Sigmoid colon (tissue), 7 donors: ENCODE data around the gene FAM168A. TPM values are rescaled to one million over a fixed set of nuclear protein-coding genes. Genes with fewer than 3 reads are reported as not detected.

Source experiments
- DNase-seq: peaks from one replicate; pipeline ENCODE4 v3.0.0-alpha.2; 2019
- H3K27ac ChIP-seq, 4 donors: fragments of 200-600 bp; sonication (generic); one replicate each; pipeline ENCODE4 v1.5.1; 2016 to 2019; ENCODE audit warnings: mild to moderate bottlenecking in 1 of 4
- H3K27me3 ChIP-seq, 3 donors: fragments of 200-600 bp; sonication (generic); one replicate each; pipeline ENCODE4 v1.5.1; 2019; ENCODE audit warnings: mild to moderate bottlenecking in 1 of 3
- H3K36me3 ChIP-seq, 4 donors: fragments of 200-600 bp; sonication (generic); one replicate each; pipeline ENCODE4 v1.5.1; 2016 to 2019
- H3K4me1 ChIP-seq, 4 donors: fragments of 200-600 bp; sonication (generic); one replicate each; pipeline ENCODE4 v1.5.1; 2017 to 2019
- H3K4me3 ChIP-seq, 4 donors: fragments of 200-600 bp; sonication (generic); one replicate each; pipeline ENCODE4 v1.5.1; 2017 to 2019; ENCODE audit warnings: mild to moderate bottlenecking in 2 of 4, moderate library complexity in 1 of 4
- H3K9me3 ChIP-seq, 4 donors: fragments of 200-600 bp in 3 of 4; sonication (generic) in 3 of 4; one replicate each; pipeline versions ENCODE4 v1.5.1 to v1.6.1; 2013 to 2019
- CTCF ChIP-seq, 4 experiments: fragments of 450-650 bp in 3 of 4; fragments of 200-600 bp in 1 of 4; IDR thresholded peaks; one replicate each; pipeline ENCODE4 v1.5.1; 2016 to 2019; ENCODE audit warnings: antibody characterized with exemption in 4 of 4, mild to moderate bottlenecking in 3 of 4, moderate library complexity in 2 of 4
- EP300 ChIP-seq, 4 donors: sonication (generic); formaldehyde crosslinking; IDR thresholded peaks; one replicate each; pipeline ENCODE4 v1.6.1; 2017; ENCODE audit warnings: antibody characterized with exemption in 4 of 4
- POLR2A ChIP-seq, 2 donors: fragments of 450-650 bp; IDR thresholded peaks; one replicate each; pipeline ENCODE4 v1.6.1; 2016; ENCODE audit warnings: antibody characterized with exemption in 2 of 2, mild to moderate bottlenecking in 2 of 2, moderate library complexity in 2 of 2
- POLR2AphosphoS5 ChIP-seq, 4 donors: sonication (generic); formaldehyde crosslinking; IDR thresholded peaks; one replicate each; pipeline ENCODE4 v1.6.1; 2017; ENCODE audit warnings: antibody characterized with exemption in 4 of 4
- WGBS, 2 donors: extraction: QIAGEN DNeasy Blood & Tissue Kit; methylation state at CpG; one replicate each; pipeline ENCODE4 v1.1.7; 2013; 5-methylcytosine and 5-hydroxymethylcytosine counted together
- intact Hi-C: fragments of 100-400 bp; cut with DNase I; formaldehyde crosslinking; loops from one replicate; pipeline ENCODE4 v1.15.1; 2023
- polyA plus RNA-seq, 3 donors: library from polyadenylated mRNA; stranded (reverse); fragments of 200-250 nt; gene quantifications; one replicate each; pipeline ENCODE4 v1.2.3, GENCODE V29; 2013
- total RNA-seq, 4 donors: library from RNA; depleted of rRNA; stranded (reverse); fragments of >200 nt; gene quantifications; one replicate each; pipeline ENCODE4 v1.1.0, GENCODE V29; 2016
- donor health status: healthy with polysubstance abuse.
- donor health status: Bipolar disorder and iron deficiency.
- donor health status: healthy.

The FAM168A gene
- total and polyA plus RNA-seq, 7 donors = 3.6 to 37.7 (median 20.7) TPM

DNA sequence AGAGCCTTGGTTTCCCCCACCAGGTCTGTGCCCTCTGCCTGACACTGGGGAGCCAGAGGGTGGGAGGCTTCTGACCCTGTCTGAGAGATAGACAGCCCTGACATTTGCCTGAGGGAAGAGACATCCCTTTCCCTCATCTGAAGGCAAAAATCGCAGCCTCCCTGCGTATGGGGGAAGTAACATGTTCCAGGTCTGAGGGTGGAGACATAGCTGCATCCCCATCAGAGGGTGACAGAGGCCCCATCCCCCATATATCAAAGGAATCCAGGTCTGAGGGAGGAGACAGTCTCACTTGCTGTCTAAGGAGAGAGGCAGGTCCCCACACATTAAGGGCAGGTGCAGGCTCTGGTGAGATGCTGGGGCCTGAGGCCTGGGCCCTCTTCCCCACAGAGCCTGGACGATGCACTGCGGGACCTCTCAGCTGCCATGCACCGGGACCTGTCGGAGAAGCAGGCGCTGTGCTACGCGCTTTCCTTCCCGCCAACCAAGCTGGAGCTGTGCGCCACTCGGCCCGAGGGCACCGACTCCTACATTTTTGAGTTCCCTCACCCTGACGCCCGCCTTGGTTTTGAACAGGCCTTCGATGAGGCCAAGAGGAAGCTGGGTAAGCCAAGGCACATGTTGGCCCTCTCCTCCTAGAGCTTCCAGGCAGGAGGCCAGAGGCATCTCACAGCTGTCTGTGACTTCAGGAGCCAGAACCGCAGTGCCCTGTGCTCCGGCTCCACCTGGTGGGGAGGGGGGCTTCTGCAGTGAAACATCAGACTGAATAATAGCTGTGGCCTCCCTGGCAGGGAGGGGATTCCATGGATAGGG lies 237.8 kb downstream of the FAM168A start:
- intact Hi-C loops = loop anchor here (10.0 kb wide), 1 partner anchor 535 kb away; no protein-coding TSS in a partner anchor
- no peak overlapping the region for H3K4me3 ChIP-seq
- TF ChIP-seq CTCF (IDR thresholded peaks at IDR 0.05) (no peak), EP300 (IDR thresholded peaks at IDR 0.05) (no peak), POLR2AphosphoS5 (IDR thresholded peaks at IDR 0.05) (no peak), POLR2A (IDR thresholded peaks at IDR 0.05) (no peak)
- H3K36me3 ChIP-seq = peaks cover 53 to 99% (median 89%) of the 10 kb centered on the region in 4 donors
- no peak for DNase-seq
- peak overlapping the region in 3 of 4 donors; percentile 26 to 46 (median 38) for H3K27ac ChIP-seq
- peaks cover 0 to 8% (median 4%) of the 10 kb centered on the region in 4 donors for H3K4me1 ChIP-seq
- 90 to 92% methylated on average over 19 of the region's 19 CpGs for WGBS, 2 donors
- no peaks in the 10 kb centered on the region for H3K9me3 ChIP-seq
- no peaks in the 10 kb centered on the region for H3K27me3 ChIP-seq

DNA sequence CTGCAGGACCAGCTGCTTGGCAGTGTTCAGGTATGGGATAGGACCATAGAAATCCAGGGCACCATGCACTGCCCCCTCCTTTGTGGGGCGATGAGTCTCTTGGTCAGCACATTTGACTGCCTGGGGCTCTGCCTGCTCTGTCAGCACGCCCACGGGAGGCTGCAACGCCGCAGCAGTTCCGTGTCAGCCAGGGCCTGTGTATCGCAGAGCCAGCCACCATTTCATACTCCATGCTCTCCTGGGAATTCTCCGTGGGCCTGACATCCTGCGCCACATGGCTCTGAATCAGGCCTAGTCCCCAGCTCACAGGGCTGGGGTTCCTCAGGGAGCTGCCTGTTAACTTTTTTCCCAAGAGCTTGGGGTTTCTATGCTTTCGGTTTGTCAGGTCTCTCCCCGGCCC lies 238.6 kb downstream of the FAM168A start:
- no peaks in the 10 kb centered on the region for H3K27me3 ChIP-seq
- peaks cover 48 to 95% (median 83%) of the 10 kb centered on the region in 4 donors for H3K36me3 ChIP-seq
- no peaks in the 10 kb centered on the region for H3K9me3 ChIP-seq
- TF ChIP-seq POLR2A (IDR thresholded peaks at IDR 0.05) = no peak
- TF ChIP-seq POLR2AphosphoS5 (IDR thresholded peaks at IDR 0.05) = peak in 1 of 4 donors; percentile 7
- no peak overlapping the region for H3K4me3 ChIP-seq
- 89 to 95% methylated on average over 11 of the region's 11 CpGs for WGBS, 2 donors
- peak; percentile 82 for DNase-seq
- peaks cover 0 to 8% (median 4%) of the 10 kb centered on the region in 4 donors for H3K4me1 ChIP-seq
- intact Hi-C loops = no loop called here
- peak overlapping the region in 3 of 4 donors; percentile 26 to 46 (median 38) for H3K27ac ChIP-seq

DNA sequence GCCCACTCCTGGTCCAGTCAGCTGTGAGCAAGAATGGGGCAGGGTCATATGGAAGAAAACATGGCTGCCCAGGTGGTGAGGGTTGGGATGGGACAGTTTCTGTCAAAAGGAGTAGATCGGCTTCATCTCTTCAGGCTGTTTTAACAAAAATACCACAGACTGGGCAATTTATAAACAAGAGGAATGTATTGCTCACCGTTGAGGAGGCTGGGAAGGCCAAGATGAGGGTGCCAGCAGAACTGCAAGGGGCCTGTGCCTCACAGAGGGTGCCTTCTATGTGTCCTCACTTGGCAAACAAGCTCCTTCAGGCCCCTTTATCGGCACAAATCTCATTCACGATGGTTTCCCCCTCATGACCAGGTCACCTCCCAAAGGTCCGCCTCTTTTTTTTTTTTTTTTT lies 239.8 kb downstream of the FAM168A start:
- intact Hi-C loops = no loop called here
- 83 to 91% methylated on average over 5 of the region's 5 CpGs for WGBS, 2 donors
- no peak for DNase-seq
- H3K27me3 ChIP-seq = no peaks in the 10 kb centered on the region
- peaks cover 35 to 95% (median 72%) of the 10 kb centered on the region in 4 donors for H3K36me3 ChIP-seq
- no peak for TF ChIP-seq EP300 (IDR thresholded peaks at IDR 0.05)
- TF ChIP-seq POLR2AphosphoS5 (IDR thresholded peaks at IDR 0.05) = no peak
- no peak for TF ChIP-seq POLR2A (IDR thresholded peaks at IDR 0.05)
- no peak for TF ChIP-seq CTCF (IDR thresholded peaks at IDR 0.05)
- peaks cover 0 to 8% (median 4%) of the 10 kb centered on the region in 4 donors for H3K4me1 ChIP-seq
- H3K9me3 ChIP-seq = no peaks in the 10 kb centered on the region
- no peak overlapping the region for H3K4me3 ChIP-seq
- no peak overlapping the region for H3K27ac ChIP-seq

DNA sequence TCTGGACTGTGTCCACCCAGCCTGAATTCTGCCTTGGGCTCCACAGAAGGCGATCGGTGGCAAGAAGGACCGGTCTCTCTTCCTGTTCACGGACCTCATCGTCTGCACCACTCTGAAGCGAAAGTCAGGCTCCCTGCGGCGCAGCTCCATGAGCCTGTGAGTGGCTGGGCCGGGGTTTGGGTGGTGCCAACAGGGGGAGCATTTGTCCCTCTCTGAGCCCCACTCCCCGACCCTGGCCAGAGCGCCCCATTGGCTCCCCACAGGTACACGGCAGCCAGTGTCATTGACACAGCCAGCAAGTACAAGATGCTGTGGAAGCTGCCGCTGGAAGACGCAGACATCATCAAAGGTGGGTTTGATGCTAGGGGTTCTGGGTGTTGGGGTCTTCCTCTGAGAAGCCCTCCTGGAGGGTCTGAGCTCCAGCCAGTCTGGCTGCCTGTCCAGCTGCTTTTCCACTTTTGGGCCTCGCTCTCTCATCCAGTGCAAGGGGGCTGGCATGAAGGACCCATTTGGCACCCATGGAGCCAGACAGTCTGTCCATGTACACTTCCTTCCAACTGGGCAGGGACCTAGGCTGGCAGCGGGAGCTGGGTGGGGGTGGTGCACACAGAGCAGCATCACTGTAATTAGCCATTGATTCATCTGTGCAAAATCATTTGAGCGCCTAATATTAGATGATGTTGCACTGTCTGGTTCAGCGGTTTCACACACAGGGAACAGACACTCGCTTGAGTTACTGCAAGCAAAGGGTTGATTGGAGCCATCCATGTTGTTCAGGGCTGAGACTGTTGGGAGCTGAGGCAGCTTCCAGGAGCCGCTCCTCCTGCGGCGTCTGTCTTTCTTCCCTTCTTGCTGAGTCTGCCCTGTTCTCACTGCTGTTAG lies 240.7 kb downstream of the FAM168A start:
- WGBS, 2 donors = 95% methylated on average over 22 of the region's 22 CpGs
- Histone ChIP-seq H3K27ac (no peak overlapping the region), H3K36me3 (peaks cover 27 to 91% (median 66%) of the 10 kb centered on the region in 4 donors), H3K27me3 (no peaks in the 10 kb centered on the region), H3K4me3 (no peak overlapping the region), H3K9me3 (no peaks in the 10 kb centered on the region), H3K4me1 (peaks cover 0 to 8% (median 4%) of the 10 kb centered on the region in 4 donors)
- TF ChIP-seq POLR2AphosphoS5 (IDR thresholded peaks at IDR 0.05) = no peak
- no peak for TF ChIP-seq CTCF (IDR thresholded peaks at IDR 0.05)
- no peak for TF ChIP-seq POLR2A (IDR thresholded peaks at IDR 0.05)
- no peak for TF ChIP-seq EP300 (IDR thresholded peaks at IDR 0.05)
- intact Hi-C loops = no loop called here
- DNase-seq = no peak

DNA sequence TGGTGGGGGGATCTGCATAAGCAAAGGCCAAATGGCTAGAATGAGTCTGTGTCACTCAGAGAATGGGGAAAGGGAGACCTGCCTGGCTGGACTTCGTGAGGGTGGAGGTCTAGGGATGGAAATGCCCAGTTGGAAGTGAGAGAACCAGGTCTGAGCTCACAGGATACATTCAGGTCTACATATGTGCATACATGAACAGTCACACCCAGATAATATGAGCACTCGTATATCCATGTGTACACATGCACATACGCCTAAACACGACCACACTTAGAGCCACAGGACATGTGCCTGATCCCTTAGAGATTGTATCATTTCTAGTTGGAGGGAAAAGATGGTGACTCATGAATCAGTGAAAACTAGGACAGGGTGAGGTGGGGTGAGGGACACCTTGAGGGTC lies 242.8 kb downstream of the FAM168A start:
- Histone ChIP-seq H3K4me3 (no peak overlapping the region), H3K9me3 (no peaks in the 10 kb centered on the region), H3K4me1 (peaks cover 0 to 13% (median 6%) of the 10 kb centered on the region in 4 donors), H3K27me3 (no peaks in the 10 kb centered on the region), H3K27ac (no peak overlapping the region), H3K36me3 (peaks cover 7 to 70% (median 45%) of the 10 kb centered on the region in 4 donors)
- DNase-seq = no peak
- WGBS, 2 donors = 90 to 93% methylated on average over 4 of the region's 4 CpGs
- intact Hi-C loops = no loop called here
- TF ChIP-seq POLR2AphosphoS5 (IDR thresholded peaks at IDR 0.05) = no peak
- no peak for TF ChIP-seq POLR2A (IDR thresholded peaks at IDR 0.05)
- no peak for TF ChIP-seq EP300 (IDR thresholded peaks at IDR 0.05)
- TF ChIP-seq CTCF (IDR thresholded peaks at IDR 0.05) = no peak
